AG09309 (cell line): ENCODE results near the gene RPL19.

Experiments used
- DNase-seq: peaks from one replicate; pipeline ENCODE4 v3.0.0-alpha.2; 2010; ENCODE audit warnings: low read depth
- H3K4me3 ChIP-seq: 2 replicates; pipeline ENCODE4 v1.5.1; 2011; ENCODE audit warnings: mild to moderate bottlenecking, low read depth, low read length, moderate library complexity; ENCODE audit not compliant: control insufficient read depth
- TF ChIP-seq, protein P1 (sequence below): IDR thresholded peaks from 2 replicates; pipeline ENCODE4 v1.5.1; 2011; ENCODE audit warnings: mild to moderate bottlenecking, low read depth, low read length, inconsistent platforms; ENCODE audit not compliant: insufficient read depth, control insufficient read depth; ENCODE audit errors: missing control alignments

Gene RPL19

DNA sequence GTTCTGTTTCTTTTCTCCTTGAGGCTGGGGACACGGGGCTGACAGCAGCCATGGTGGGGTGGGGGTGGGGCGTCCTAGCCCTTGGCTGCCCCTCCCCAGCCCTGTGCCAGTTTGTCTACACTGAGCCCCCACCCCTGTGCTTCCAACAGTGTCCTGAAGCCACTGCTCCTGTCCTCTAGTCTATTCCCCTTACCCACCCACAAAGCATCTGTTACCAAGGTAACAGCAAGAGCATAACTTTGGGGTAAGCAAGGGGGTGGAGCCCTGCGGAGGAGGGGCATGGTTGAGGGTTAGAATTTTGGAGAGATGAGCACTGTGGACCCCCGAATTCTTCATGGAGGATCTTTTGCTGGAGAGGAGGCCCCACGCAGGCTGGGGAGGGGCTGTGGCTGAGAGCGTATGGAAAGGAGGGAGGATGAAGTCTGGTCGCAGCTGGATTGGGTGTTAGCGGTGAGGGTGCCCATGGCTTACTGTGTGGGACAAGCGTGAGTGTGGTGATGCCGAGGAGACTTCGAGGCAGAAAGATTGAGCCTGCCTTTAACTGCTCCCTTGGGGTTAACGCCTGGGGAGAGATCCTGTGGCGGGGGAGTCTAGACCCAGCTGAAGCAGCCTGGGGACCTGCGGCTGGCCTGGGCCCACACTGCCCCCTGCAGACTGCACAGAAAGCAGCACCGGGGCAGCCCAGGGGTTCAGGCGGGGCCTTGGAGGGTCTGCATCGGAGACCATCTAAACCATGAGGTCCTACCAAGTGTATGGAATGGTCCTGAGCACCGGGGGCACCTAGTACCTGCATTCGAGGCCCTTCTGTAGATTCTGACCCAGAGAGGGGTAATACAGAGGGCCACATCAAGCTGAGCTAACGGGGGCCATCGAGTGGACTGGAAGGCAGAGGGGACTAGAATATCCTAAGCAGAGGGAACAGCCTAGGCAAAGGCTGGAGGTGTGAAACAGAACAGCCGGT lies 31.8 kb downstream of the RPL19 start:
- TF ChIP-seq, protein P1, sequence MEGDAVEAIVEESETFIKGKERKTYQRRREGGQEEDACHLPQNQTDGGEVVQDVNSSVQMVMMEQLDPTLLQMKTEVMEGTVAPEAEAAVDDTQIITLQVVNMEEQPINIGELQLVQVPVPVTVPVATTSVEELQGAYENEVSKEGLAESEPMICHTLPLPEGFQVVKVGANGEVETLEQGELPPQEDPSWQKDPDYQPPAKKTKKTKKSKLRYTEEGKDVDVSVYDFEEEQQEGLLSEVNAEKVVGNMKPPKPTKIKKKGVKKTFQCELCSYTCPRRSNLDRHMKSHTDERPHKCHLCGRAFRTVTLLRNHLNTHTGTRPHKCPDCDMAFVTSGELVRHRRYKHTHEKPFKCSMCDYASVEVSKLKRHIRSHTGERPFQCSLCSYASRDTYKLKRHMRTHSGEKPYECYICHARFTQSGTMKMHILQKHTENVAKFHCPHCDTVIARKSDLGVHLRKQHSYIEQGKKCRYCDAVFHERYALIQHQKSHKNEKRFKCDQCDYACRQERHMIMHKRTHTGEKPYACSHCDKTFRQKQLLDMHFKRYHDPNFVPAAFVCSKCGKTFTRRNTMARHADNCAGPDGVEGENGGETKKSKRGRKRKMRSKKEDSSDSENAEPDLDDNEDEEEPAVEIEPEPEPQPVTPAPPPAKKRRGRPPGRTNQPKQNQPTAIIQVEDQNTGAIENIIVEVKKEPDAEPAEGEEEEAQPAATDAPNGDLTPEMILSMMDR: peak; percentile 88
- DNase-seq: no peak
- no peak overlapping the region; the same call in 1 of the 2 replicates for H3K4me3 ChIP-seq

DNA sequence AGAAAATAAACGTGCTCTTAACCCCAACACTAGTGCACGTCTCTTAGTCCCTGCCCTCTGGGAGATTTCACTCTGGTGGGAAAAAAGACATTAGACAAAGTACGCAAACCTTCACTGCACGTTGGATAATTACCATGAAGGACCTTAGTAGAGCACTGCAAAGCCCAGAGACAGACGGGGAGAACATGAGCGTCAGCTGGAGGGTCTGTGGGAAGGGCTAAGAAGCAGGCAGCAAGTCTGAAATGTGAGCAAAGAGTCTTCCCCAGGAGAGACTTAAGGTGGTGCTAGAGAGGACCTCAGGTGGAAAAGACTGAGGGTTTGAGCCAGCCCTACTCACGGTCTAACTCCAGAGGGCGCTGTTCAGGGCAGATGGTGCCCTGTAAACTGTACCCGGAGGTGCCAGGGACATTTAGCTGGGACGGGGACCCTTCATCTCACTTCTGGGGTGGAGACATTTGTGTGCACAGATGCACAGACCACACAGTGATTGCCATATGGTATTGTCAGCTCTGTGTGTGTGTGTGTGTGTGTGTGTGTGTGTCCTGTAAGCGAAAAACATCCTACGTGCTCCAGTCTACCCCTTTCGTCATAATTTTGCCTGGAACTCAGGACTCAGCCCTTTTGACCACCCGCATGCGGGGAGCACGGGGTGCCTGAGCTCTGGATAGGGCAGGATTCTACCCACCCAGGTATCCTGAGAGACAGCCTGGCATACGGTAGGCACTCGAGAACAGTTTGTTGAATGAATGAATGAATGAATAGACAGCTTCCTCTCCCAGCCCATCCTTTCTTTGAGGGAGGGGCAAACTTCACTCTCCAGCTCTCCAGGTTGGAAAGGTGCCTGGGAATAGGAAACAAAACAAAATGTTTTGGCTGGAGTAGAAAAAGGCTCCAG lies 35.7 kb downstream of the RPL19 start:
- H3K4me3 ChIP-seq: no peak overlapping the region
- TF ChIP-seq, protein P1: peak; percentile 76
- no peak for DNase-seq

DNA sequence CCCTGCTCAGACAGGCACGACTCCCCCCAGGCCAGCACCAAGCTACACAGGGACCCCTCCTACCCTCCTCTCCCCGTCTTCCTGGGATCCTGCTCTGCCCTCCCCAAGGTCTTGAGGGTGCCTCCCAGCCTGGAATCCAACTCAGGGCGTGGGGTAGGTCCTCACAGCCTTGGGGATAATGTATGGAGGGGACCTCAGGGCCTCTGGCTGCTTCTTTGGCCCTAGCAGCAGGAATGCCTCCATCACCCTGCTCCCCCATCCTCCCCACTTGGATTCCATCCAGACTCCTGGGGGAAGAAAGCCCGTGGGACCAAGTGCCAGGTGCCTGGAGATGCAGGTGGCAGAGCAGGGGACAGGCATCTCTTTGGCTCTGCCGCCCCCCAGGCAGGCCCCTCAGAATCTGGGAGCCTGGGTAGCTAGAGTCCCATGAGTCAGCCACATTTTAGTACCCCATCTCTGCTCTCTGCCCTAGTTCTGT lies 36.4 kb downstream of the RPL19 start:
- TF ChIP-seq, protein P1: no peak
- no peak overlapping the region for H3K4me3 ChIP-seq
- no peak for DNase-seq

DNA sequence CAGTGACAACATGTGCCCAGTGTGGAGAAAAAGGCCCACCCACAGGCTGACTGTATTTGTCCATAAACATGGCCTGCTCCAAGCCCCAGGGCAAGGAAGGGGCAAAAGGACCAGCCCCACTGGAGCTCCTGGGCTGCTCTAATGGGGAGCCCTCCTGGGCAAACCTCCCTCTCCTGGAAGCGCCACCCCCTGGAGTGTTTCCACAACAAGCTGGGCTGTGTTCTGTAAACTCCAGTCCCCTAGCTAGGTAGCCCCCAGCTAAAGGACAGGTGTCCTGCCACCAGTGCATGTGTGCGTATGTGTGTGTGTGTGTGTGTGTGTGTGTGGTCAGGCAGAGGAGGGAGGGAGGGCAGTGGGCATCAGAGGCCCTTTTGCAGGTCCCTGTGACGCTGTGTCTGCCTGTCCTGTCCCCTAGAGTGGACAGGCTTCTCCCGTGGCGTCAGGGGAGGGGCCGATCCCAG lies 36.9 kb downstream of the RPL19 start:
- TF ChIP-seq, protein P1: no peak
- H3K4me3 ChIP-seq: no peak overlapping the region
- no peak for DNase-seq

DNA sequence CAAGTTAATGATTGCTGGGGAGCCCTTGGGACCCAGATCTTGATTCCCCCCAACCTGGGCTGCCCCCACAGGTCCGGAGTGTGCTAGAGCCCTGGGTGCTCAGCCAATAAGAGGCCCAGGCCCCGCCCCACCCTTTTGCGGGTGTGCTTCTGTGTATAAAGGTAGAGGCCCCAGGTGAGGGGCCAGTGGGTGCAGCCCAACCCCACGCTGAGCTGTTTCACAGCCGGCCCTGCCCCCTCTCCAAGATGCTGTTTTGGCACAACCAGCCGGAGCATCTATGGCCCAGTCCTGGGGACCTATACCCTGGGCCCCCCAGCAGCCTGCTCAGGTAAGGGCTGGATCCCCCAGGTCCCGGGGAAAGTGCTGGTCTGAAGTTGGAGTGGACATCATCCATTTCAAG lies 37.5 kb downstream of the RPL19 start:
- no peak overlapping the region for H3K4me3 ChIP-seq
- DNase-seq: no peak
- TF ChIP-seq, protein P1: no peak

DNA sequence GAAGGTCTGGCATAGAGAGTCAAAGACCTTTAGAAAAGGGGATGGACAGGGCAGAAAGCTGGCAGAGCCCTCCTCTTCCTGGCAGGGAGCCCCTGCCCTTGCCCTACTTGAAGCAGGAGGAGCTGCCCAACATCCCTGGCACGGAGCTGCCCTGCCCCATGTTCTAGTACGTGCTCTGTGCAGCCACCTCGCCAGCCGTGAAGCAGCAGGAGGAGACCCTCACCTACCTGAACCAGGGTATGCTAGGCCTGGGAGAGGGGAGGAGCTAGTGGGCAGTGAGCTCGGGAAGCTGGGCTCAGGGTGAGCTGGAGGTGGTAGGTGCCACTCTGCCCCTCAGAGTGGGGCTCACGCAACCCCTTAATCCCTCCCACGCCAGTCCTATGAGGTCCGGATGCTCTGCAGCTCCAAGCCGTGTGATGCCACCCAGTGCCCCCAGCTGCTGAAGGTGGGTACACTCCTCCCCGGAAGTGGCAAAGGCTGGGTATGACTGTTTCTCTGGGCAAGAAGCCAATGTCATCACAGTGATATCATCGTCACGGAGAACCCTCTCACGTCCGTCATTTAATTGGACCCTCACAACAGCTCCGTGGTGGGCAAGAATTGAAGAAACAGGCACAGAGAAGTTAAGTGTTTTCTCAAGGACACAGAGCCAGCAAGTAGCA lies 38.4 kb downstream of the RPL19 start:
- no peak overlapping the region for H3K4me3 ChIP-seq
- TF ChIP-seq, protein P1: no peak
- DNase-seq: no peak
